HG02938 (cell line): ENCODE measurements around the gene DMPK.
A peak's percentile ranks its signal among the peaks of the same experiment; 100 is the strongest.

Experiments
- ATAC-seq: cut with Tn5 transposase; IDR thresholded peaks from one replicate; pipeline ENCODE4 v1.9.1; 2021; ENCODE audit warnings: mild to moderate bottlenecking, moderate library complexity; ENCODE audit not compliant: unreplicated experiment

DMPK gene

DNA sequence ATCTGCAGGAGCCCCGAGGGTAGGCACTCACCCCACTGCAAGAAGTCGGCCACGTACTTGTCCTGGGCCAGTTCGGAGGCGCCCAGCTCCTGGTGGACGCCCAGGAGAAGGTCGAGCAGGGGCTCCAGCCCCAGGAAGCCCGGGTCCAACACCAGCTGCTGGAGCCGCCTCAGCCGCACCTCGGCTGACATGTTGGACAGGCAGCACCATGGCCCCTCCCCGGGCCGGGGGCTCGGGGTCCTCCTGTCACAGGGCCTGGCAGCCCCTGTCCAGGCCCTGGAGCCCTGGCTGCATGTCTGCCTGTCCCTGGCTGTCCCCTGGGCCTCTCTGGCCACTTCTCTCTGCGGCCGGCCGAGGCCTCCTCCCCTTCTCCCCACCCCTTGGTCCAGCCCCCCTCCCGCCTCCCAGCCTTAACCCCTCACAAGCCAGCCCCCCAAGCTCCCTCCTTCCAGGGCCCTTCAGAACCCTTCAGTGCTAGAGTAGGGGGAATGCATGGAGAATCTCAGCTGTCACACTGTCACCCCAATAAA, at the start of gene DMPK:
Gene DMPK, minus strand, starts transcription at position 329 of the 530 bp plus-strand sequence. Its CDS starts 138 bp downstream, at position 191.
- ATAC-seq, result no peak

DNA sequence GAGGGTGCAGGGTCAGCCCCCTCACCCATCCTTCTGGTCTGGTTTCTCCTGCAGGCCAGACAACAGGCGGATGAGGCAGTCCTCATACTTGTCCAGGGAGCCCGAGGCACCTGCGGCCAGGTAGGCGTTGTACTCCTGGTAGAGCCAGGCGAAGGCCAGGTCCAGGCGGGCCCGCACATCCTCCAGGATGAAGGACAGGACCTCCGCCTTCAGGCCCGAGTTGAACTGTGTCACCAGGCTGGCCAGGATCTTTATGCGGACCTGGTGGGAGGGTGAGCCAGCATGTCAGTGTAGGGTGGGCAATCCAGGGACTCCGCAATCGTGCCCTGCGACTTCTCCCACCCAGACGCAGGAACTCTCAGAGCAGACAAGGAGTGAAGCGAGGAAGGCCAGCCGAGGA, 46.7 kb upstream of the DMPK start:
- ATAC-seq, result no peak

DNA sequence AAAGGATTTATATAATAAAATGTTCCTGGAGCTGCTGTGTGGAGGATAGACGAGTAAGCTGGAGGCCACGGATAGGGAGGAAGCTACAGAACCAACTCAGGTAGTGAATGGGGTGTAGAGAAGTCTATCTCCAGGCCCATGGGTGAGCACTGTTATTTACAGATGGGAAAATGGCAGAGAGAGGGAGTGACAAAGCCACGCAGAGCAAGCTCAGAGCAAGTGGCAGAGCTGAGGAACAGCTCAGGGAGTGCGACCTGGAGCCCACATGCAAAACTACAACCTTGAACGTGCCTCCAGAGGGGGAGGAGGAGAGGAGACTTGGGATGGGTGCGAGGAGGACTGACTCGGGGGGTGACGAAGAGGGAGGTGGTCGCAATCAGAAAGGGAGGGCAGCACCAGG, 46.2 kb upstream of the DMPK start:
- ATAC-seq, result no peak

DNA sequence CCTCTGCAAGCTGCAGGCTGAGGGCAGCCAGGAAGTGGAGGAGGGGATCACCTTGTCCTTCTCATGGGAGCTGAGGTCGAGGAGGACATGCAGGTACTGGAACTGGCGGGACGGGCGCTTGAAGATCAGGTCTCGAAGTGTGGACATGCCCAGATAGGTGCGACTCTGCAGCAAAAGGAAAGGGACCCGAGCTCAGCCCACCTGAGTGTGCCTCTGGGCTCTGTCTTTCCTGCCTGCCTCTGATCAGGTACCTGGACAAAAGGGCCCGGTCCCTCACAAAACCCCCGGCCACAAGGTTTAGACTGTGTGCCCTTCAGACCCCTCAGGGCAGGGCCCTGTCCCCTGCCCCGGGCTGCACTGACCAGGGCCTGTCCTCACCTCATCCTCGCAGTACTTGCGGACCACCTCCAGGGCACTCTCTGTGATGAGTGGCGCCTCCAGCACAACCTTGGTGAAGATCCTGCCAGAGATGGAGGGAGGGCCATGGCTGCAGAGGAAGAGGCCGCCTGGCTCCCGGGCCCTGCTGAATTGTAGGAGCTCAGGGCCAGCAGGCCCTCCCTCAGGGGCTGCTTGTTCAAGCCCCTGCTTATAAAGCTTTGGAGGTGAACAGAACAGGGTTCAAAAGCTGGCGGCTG, 45.3 kb upstream of the DMPK start:
- ATAC-seq, result no peak

DNA sequence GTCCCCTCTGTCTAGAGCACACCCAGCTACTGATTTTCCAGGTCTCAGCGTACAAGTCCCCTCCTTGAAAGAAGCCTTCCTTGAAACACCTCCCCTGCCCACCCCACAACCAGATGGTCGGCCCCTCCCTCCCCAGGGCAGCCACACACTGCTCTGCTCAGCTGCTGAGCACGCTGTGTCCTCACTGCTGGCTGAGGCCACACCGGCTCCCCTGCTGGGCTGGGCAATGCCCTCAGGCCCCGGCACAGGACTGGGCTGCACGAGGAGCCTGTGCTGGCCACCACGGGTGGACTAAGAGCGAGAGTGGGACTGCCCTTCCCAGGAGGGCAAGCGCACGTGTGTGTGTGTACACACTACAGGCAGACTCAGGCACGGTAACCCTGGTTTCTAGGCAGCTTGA, 44.6 kb upstream of the DMPK start:
- ATAC-seq, result no peak

DNA sequence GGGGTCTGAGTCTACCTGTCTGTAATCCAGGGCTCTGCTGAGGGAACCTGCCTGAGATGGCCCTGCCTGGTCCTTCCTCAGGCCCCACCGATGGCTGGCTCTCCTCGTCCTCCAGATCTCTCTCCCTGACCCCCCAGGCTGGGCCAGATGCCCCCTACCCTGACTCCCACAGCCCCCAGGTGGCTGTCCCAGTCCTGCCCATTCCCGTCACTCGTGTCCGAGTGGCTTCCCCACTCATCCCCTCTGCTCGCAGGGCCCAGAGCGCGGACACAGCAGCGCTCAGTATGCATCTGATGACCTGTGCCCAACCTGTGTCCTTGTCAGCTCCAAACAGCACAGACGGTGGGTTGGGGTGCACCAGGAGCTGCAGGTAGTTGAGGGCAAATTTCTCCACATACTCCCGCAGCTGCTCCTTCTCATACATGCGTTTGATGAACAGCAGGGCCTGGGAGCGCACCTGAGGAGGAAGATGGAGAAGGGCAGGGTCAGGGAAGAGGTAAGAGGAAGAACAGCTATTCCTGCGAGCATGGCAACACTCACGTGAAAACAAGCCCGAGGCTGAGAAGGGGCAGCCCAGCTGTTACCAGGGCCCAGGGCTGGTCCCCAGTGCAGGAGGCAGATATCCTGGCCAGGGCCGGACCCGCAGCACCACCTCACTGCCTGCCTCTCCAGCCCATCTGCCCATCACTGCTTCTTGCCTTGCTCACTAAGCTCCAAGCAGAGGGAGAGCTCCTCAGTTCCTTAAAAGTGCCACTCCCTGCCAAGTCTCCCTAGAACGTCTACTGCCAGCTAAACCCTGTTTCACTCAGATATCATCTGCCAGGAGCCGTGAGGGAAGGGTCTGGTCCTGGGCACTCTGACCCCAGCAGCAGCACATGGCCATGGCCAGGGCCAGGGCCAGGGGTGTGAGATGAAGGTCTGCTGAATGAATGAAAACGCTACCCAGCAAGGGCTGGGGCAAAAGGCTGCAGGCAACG, 43.9 kb upstream of the DMPK start:
- no peak for ATAC-seq

DNA sequence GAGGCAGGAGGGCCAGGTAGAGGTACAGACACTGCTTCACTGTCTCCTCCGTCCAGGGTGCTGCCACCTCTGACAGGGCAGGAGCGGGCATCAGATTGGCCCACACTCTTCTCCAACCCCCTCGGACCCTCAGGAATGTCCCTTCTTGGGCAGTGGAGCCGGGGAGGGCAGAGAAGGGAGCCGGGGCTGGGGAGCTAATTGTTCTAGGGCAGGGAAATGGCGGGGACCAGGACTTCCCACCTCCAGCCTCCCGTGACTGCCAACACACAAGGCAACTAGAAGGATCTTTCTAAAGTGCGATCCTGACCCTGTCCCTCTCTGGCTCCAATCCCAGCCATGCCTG, 42.9 kb upstream of the DMPK start:
- ATAC-seq, result no peak

- ATAC-seq, result no peak
Observed at GRCh38 chr19:45824531-45825262, 42.4 kb upstream of the DMPK start.

GRCh38 chr19:45824041-45824471, 41.8 kb upstream of the DMPK start:
- ATAC-seq, result no peak

DNA sequence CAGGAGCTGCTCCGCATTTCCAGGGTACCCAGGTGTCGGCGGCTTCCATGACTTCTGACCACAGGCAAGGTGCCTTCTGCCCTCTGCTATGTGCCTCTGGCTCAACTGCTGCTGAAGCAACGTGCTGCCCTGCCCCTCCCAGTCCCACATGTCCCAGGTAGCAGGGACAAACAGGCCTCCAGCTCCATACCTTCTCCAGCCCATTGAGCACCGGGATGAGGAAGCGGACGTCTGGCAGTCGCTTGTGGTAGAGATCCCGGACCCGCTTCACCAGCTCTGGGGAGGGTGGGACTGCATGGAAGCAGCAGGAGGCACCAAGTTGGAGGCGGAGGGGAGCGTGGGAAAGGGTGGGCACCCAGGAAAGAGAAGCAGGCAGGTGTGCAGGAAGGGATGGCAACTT, 40.9 kb upstream of the DMPK start:
- no peak for ATAC-seq

GRCh38 chr19:45822716-45823115, 40.4 kb upstream of the DMPK start:
- ATAC-seq, result no peak

DNA sequence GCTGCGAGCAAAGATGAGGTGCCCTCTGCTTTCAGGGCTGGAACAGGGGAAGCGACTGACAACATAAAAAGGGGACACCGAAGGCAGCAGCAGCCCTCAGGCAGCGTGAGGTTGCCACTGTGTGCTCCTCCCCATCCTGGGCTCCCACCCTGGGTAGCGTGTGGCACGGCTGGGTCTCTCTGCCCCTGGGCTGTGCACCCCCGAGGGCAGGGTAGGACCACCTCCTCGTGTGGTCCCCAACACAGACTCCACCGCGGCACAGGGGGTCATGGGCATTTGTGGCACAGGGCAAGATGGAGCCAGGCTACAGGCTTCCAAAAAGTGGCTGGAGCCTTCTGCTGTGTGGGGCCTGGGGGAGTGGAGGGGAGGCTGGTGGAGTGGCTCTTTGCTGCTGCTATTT, 39.3 kb upstream of the DMPK start:
- ATAC-seq, result no peak

DNA sequence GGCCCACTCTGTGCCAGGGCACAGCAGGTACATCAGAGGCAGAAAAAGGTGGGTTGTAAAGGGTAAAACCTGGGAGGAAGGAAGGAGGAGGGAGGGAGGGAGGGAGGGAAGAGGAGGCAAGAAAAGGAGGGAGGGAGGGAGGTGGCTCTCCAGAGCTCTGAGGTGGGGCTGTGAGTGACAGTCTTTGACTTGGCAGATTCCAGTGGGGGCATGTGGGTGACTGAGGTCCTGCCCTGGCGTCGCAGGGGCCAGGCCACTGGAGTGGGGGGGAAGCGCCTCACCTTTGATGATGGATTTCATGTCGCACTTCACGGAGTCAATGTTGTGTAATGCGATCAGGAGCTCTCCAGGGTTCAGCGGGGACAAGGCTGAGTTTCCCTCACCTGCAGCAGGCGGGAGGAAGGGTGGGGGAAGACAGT, 38.8 kb upstream of the DMPK start:
- no peak for ATAC-seq

GRCh38 chr19:45820413-45821102, 38.3 kb upstream of the DMPK start:
- no peak for ATAC-seq

- no peak for ATAC-seq
Observed at GRCh38 chr19:45819769-45820168, 37.5 kb upstream of the DMPK start.

- ATAC-seq, result no peak
Observed at GRCh38 chr19:45817725-45818301, 35.5 kb upstream of the DMPK start.

- ATAC-seq, result peak; percentile 87
Observed at GRCh38 chr19:45817010-45817724, 34.9 kb upstream of the DMPK start.

- no peak for ATAC-seq
Observed at GRCh38 chr19:45816236-45817009, 34.1 kb upstream of the DMPK start.
